ENCODE data around the gene ALKBH5.

DNA sequence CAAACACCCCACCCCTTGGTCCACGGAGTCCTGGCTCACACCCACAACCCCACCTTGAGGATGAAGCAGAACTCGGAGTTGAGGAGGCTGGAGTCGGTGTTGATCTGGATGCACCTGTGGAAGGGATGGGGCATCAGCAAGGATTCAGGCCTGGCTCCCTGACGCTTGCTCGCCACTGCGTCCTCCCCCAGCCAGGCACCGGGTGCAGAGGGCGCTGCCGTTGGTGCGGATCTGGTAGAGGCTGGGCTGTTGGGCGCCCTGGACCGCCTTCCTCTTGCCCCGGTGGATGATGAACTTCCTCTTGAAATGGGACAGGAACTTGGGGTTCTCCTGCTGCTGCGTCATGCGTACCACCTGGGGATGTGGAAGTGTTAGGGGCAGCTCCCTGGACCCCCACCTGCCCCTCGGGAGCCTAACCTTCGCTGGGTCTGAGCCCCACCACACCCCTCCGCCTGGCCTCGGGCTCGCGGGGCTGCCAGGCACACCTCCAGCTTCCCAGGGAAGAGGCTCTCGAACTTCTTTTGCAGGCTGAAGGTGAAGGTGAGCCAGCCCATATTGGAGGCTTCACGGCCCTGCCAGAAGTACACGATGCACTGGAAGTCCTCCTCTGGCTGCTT is 62.6 kb downstream of the ALKBH5 start:
- TF ChIP-seq, protein P1, sequence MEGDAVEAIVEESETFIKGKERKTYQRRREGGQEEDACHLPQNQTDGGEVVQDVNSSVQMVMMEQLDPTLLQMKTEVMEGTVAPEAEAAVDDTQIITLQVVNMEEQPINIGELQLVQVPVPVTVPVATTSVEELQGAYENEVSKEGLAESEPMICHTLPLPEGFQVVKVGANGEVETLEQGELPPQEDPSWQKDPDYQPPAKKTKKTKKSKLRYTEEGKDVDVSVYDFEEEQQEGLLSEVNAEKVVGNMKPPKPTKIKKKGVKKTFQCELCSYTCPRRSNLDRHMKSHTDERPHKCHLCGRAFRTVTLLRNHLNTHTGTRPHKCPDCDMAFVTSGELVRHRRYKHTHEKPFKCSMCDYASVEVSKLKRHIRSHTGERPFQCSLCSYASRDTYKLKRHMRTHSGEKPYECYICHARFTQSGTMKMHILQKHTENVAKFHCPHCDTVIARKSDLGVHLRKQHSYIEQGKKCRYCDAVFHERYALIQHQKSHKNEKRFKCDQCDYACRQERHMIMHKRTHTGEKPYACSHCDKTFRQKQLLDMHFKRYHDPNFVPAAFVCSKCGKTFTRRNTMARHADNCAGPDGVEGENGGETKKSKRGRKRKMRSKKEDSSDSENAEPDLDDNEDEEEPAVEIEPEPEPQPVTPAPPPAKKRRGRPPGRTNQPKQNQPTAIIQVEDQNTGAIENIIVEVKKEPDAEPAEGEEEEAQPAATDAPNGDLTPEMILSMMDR (IDR thresholded peaks at IDR 0.05), result no peak
- no peak for TF ChIP-seq POLR2A (IDR thresholded peaks at IDR 0.05)
